Neural cell (in vitro differentiated cells): ENCODE measurements around the gene CNTFR. TPM values are rescaled to one million over a fixed set of nuclear protein-coding genes. Genes with fewer than 3 reads are reported as not detected.

Source experiments
- H2AFZ ChIP-seq: fragments of 200-600, 300-800 bp; sonication (generic), shearing (Covaris generic); 2 replicates; pipeline ENCODE4 v1.6.0; 2014; ENCODE audit warnings: low read depth, mild to moderate bottlenecking, antibody characterized with exemption, low read length, moderate library complexity
- H3F3A ChIP-seq: fragments of 200-600 bp; shearing (Covaris generic); 2 replicates; pipeline ENCODE4 v1.6.1; 2016; ENCODE audit warnings: mild to moderate bottlenecking, moderate library complexity, mixed read lengths, antibody characterized with exemption, low read length; ENCODE audit not compliant: insufficient read depth, poor library complexity, severe bottlenecking
- H3K27ac ChIP-seq: fragments of 200-600, 300-800 bp; sonication (generic), shearing (Covaris generic); 2 replicates; pipeline ENCODE4 v1.5.1; 2014; ENCODE audit warnings: mild to moderate bottlenecking, low read length, moderate library complexity
- H3K27me3 ChIP-seq: fragments of 300-800, 200-600 bp; sonication (generic), shearing (Covaris generic); 2 replicates; pipeline ENCODE4 v1.6.0; 2014; ENCODE audit warnings: mild to moderate bottlenecking, low read depth, low read length, moderate library complexity; ENCODE audit not compliant: insufficient read depth
- H3K36me3 ChIP-seq: fragments of 300-800, 200-600 bp; sonication (generic), shearing (Covaris generic); 2 replicates; pipeline ENCODE4 v1.5.1; 2014; ENCODE audit warnings: mild to moderate bottlenecking, antibody characterized with exemption, low read length, moderate library complexity; ENCODE audit not compliant: insufficient read depth
- H3K4me2 ChIP-seq: fragments of 300-800, 200-600 bp; sonication (generic), shearing (Covaris generic); 2 replicates; pipeline ENCODE4 v1.6.0; 2014; ENCODE audit warnings: mild to moderate bottlenecking, low read length
- H3K4me3 ChIP-seq: fragments of 300-800, 200-600 bp; sonication (generic), shearing (Covaris generic); 2 replicates; pipeline ENCODE4 v1.5.1; 2014; ENCODE audit warnings: mild to moderate bottlenecking, low read length, moderate library complexity
- H3K79me2 ChIP-seq: fragments of 200-600 bp; shearing (Covaris generic); replicated peaks from 2 replicates; pipeline ENCODE4 v1.6.0; 2014; ENCODE audit warnings: mild to moderate bottlenecking, low read length, moderate library complexity; ENCODE audit not compliant: insufficient read depth
- H3K9ac ChIP-seq: fragments of 300-800, 200-600 bp; sonication (generic), shearing (Covaris generic); 2 replicates; pipeline ENCODE4 v1.6.1; 2016; ENCODE audit warnings: mild to moderate bottlenecking, low read length, mixed read lengths
- H3K9me2 ChIP-seq: fragments of 200-600 bp; shearing (Covaris generic); 2 replicates; pipeline ENCODE4 v1.6.1; 2016; ENCODE audit warnings: mild to moderate bottlenecking, low read length, mixed read lengths; ENCODE audit not compliant: insufficient read depth
- H3K9me3 ChIP-seq: fragments of 200-600, 300-800 bp; sonication (generic), shearing (Covaris generic); 2 replicates; pipeline ENCODE4 v1.6.1; 2016; ENCODE audit warnings: mild to moderate bottlenecking, mixed run types, low read length, moderate library complexity, mixed read lengths
- H4K20me1 ChIP-seq: fragments of 200-600 bp; shearing (Covaris generic); 2 replicates; pipeline ENCODE4 v1.6.1; 2016; ENCODE audit warnings: mild to moderate bottlenecking, mixed run types; ENCODE audit not compliant: insufficient read depth
- CTCF ChIP-seq: fragments of 450-650 bp; IDR thresholded peaks from 2 replicates; pipeline ENCODE4 v1.5.1; 2014; ENCODE audit warnings: antibody characterized with exemption, mild to moderate bottlenecking, moderate library complexity; ENCODE audit not compliant: poor library complexity, severe bottlenecking
- EP300 ChIP-seq: fragments of 450-650 bp; conservative IDR thresholded peaks from 2 replicates; pipeline ENCODE4 v1.6.1; 2014; ENCODE audit warnings: antibody characterized with exemption, mild to moderate bottlenecking, moderate library complexity; ENCODE audit not compliant: poor library complexity, severe bottlenecking
- EZH2 ChIP-seq: fragments of 200-600, 300-800 bp; shearing (Covaris generic), sonication (generic); IDR thresholded peaks from 2 replicates; pipeline ENCODE4 v1.6.1; 2014; ENCODE audit warnings: antibody characterized with exemption, low read length, borderline replicate concordance, mild to moderate bottlenecking; ENCODE audit not compliant: insufficient read depth, poor library complexity, severe bottlenecking
- MXI1 ChIP-seq: fragments of 450-650 bp; conservative IDR thresholded peaks from 2 replicates; pipeline ENCODE4 v1.6.1; 2014; ENCODE audit warnings: antibody characterized with exemption, mild to moderate bottlenecking; ENCODE audit not compliant: poor library complexity, severe bottlenecking
- POLR2AphosphoS5 ChIP-seq: IDR thresholded peaks from 2 replicates; pipeline ENCODE4 v1.6.1; 2012
- REST ChIP-seq: IDR thresholded peaks from 2 replicates; pipeline ENCODE4 v1.6.1; 2012; ENCODE audit warnings: borderline replicate concordance
- SMC3 ChIP-seq: fragments of 450-650 bp; conservative IDR thresholded peaks from 2 replicates; pipeline ENCODE4 v1.6.1; 2014; ENCODE audit warnings: antibody characterized with exemption, mild to moderate bottlenecking, moderate library complexity; ENCODE audit not compliant: poor library complexity
- TAF1 ChIP-seq: IDR thresholded peaks from 2 replicates; pipeline ENCODE4 v1.6.1; 2012; ENCODE audit warnings: low read depth
- polyA plus RNA-seq: library from polyadenylated mRNA; depleted of rRNA; stranded (reverse); fragments of >200 nt; gene quantifications from 2 replicates; pipeline ENCODE4 v1.2.3, GENCODE V29; 2014

Gene CNTFR
- polyA plus RNA-seq, 1 donor from 2014 or later: 19.0 TPM

- H3K36me3 ChIP-seq: no peaks in the 10 kb centered on the region
- H3K9me2 ChIP-seq: no peaks in the 10 kb centered on the region
- H3K4me3 ChIP-seq: no peak overlapping the region
- H2AFZ ChIP-seq: no peak overlapping the region
- TF ChIP-seq MXI1 (no peak), SMC3 (no peak), CTCF (no peak), POLR2AphosphoS5 (no peak)
- H3F3A ChIP-seq: no peaks in the 10 kb centered on the region
- no peak overlapping the region for H3K27ac ChIP-seq
- no peaks in the 10 kb centered on the region for H3K27me3 ChIP-seq
- H3K4me2 ChIP-seq: no peak overlapping the region
- no peaks in the 10 kb centered on the region for H4K20me1 ChIP-seq
- H3K9ac ChIP-seq: no peak overlapping the region
- no peaks in the 10 kb centered on the region for H3K79me2 ChIP-seq
- H3K9me3 ChIP-seq: no peaks in the 10 kb centered on the region
These were observed 36.9 kb downstream of the CNTFR start for GRCh38 chr9:34552606-34552981.

GRCh38 chr9:34551751-34552605 lies 37.5 kb downstream of the CNTFR start:
- Histone ChIP-seq H3K36me3 (no peaks in the 10 kb centered on the region), H3F3A (no peaks in the 10 kb centered on the region), H2AFZ (no peak overlapping the region), H3K27me3 (no peaks in the 10 kb centered on the region), H3K9me3 (no peaks in the 10 kb centered on the region), H3K4me2 (no peak overlapping the region), H4K20me1 (no peaks in the 10 kb centered on the region), H3K79me2 (no peaks in the 10 kb centered on the region), H3K9ac (no peak overlapping the region), H3K4me3 (no peak overlapping the region), H3K27ac (no peak overlapping the region), H3K9me2 (no peaks in the 10 kb centered on the region)
- TF ChIP-seq TAF1: no peak
- no peak for TF ChIP-seq EP300
- no peak for TF ChIP-seq MXI1
- no peak for TF ChIP-seq POLR2AphosphoS5
- TF ChIP-seq EZH2: no peak
- TF ChIP-seq REST: no peak
